Fibroblast of skin of scalp (primary cell): ENCODE measurements around the gene KDM4C.

Experiments
- DNase-seq: peaks from one replicate; pipeline ENCODE4 v3.0.0-alpha.2; 2013

The KDM4C gene

GRCh38 chr9:7104625-7105024, 346.9 kb downstream of the KDM4C start:
- no peak for DNase-seq

- DNase-seq: no peak
Measured at GRCh38 chr9:7105095-7105494, 347.3 kb downstream of the KDM4C start.

DNA sequence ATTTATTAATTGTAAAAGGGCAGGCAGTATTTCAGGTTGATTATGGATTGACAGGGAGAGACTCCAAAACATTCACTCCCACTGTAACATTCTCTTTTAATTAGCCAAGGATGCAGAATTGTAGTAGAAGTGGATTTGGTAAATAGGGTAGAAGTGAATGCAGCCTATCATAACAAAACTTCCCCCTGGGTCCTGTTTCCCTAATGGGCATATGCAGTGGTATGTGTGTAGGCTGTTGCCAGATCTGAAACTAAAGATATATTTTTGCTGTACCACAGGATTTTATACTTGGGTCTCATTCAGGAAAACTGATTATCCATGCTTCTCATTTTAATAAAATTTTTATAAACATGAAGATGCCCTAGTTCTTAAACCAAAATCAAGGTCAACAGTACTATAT, 351.2 kb downstream of the KDM4C start:
- DNase-seq: no peak

DNA sequence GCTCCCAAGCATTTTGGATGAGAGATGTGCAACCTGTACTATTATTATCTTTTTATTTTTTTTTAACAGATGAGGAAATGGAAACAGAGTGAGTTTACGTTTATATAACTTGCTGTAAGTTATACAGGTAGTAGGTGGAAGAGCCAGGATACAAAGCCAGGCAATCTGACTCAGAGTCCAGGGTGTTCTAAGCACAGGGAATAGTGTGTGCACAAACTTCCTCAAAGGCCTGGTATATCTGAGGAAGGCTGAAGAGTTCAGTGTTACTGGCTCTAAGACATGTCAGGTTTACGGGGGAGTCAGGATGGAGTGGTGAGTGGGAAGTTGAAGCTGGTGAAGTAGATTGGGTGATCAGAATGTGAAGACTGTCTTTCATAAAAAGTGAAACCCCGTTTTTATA, 353.6 kb downstream of the KDM4C start:
- no peak for DNase-seq

DNA sequence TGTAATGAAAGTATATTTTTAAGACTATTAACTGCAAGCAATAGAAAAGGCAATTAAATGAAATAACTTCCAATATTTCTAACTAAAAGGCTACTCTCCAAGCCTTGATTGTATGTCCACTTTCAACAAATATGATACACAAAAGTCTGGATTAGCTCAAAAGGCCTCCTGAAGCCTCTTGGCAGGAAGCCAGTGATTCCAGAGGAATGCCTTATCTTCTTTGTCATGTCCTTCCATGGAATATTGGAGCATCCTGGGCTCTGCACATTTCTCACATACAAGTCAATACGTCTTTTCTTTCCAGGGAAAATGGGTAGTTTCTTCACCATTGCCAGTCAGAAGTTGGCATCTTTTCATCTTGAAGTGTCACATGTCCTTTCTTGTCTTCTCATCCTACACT, 357.8 kb downstream of the KDM4C start:
- DNase-seq: peak; percentile 26

- peak; percentile 55 for DNase-seq
Measured at GRCh38 chr9:7117676-7118561, 360.1 kb downstream of the KDM4C start.

- no peak for DNase-seq
Measured at GRCh38 chr9:7118633-7119032, 360.9 kb downstream of the KDM4C start.

DNA sequence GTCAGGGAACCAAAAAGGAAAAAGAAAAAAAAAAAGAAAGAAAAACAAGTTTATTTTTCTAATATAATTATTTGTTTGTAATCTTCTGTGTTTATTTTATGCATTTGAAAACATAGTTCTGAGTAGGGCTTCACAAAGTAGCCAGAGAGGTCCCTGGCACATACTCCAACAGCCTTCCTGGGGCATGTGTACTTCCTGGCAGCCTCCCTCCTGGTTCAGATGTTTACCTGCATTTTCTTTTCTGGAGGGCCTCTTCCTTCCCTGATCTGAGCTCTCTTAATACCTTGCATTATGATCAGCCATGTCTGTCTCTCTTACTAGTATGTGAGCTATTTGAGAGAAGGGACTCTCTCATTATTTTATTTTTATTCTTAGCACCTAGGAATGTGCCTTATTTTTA, 361.8 kb downstream of the KDM4C start:
- no peak for DNase-seq

- DNase-seq: no peak
Measured at GRCh38 chr9:7121055-7121454, 363.3 kb downstream of the KDM4C start.

DNA sequence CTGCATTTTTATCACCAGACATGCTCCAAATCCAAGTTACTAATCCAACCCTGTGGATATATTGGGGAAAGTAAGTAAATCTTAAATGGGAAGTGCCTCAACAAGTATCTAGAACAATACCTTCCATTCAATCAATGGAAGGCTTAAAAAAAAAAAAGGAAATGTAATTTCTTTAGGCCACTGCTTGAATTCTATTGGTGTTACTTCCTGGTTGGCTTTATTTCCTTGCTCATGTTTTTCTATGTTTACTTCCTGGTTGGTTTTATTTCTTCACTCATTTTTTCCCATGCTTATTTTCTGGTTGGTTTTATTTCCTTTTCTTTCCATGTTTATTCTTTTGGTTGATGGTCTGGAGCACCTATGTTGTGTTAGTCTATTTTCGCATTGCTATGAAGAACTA, 363.9 kb downstream of the KDM4C start:
- no peak for DNase-seq

DNA sequence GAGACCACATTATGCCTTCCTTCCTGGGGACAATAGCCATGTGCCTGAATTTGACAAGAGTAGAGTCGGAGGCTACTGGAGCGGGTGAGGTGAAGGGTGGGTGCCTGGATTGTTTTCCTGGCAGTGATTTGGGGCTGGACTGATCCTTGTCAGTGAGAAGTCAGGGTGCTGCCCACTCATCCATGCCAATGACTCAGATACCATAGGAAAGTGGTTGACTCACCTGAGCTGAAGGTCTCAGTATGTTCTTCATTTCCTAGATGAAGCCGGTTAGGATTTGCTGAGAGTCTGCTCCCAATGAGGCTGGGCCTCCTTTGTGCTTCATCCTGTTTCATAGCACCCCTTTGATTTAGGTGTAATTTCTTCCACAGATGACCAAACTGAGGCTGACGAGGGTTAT, 366.0 kb downstream of the KDM4C start:
- no peak for DNase-seq

- no peak for DNase-seq
Measured at GRCh38 chr9:7125231-7125630, 367.5 kb downstream of the KDM4C start.

DNA sequence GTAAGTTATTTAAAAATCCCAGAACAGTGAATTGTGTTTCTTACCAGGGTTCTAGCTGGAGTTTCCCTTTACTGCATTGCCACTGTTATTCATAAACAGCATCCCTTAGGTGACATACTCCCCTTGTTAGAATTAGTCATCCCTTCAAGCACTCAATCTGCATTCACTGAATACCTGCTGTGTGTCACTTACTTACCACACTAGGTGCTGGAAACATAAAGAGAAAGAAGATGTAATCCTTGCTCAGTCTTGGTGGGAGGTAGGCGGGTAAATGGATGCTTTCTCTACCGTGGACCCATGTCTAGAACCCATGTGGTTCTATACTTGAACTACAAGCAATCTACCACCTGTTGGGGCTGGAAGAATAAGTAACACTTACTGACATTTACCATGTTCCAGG, 371.6 kb downstream of the KDM4C start:
- DNase-seq: no peak

DNA sequence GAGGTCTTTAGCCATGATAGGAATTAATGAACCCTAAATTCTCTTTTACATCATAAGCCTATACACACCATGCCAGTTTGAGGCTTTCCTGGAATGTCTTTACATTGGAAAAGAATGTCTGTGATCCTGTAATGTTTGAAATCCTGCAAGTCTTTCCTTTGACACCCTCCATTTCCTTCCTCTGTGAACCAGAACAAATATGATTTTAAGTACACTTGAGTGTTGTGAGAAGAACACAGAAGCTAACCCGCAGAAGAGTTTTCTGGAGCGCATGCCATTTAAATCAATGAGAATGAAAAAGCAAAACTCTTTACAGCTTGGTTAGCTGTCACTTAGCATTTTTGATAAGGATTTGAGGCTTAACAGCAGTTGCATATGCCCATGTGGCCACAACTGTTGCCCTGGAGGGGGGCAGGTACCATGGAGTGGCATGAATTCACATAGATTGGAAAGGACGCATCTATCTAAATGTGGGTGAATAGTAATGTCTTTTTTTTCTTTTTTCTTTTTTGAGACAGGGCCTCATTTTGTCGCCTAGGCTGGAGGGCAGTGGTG, 372.6 kb downstream of the KDM4C start:
- DNase-seq: no peak

GRCh38 chr9:7132605-7133004, 374.8 kb downstream of the KDM4C start:
- DNase-seq: no peak

- DNase-seq: no peak
Measured at GRCh38 chr9:7135735-7136134, 378.0 kb downstream of the KDM4C start.

DNA sequence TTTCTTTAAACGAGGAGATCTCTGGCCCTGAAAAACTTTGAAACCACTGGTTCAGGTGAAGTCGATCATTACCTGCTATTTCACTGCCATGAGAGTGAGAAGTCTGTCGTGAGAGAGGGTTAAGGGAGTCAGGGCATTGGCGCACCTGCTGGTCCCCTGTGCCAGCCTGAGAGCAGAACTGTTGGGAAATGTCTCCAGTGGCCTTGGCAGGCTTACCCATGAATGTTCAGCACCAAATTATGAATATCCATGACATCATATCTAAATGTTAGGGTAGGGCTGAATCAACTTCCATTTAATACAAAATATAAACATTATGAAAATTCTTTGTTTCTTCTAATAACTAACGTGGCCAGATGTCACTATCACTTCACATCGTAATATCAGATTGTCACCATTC, 379.3 kb downstream of the KDM4C start:
- no peak for DNase-seq

DNA sequence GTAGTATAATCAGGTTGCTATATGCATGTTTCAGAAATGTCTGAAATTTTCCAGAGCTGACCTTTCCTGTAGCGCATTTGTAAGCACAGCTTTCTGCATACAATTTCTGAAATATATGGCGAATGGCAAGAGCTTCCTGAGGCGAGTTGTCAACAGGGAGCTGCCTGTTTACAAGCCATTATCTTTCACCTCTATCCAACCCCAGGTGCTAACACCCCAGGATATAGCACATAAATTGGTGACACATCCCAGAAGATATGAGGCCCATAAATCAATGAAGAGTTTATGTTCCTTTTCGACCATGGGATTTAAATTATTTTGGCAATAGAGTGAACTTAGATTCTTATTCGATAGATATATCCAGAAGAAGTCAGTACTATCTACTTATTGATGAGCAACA, 379.8 kb downstream of the KDM4C start:
- DNase-seq: no peak

- no peak for DNase-seq
Measured at GRCh38 chr9:7139886-7140285, 382.1 kb downstream of the KDM4C start.

- DNase-seq: no peak
Measured at GRCh38 chr9:7140401-7140800, 382.6 kb downstream of the KDM4C start.

DNA sequence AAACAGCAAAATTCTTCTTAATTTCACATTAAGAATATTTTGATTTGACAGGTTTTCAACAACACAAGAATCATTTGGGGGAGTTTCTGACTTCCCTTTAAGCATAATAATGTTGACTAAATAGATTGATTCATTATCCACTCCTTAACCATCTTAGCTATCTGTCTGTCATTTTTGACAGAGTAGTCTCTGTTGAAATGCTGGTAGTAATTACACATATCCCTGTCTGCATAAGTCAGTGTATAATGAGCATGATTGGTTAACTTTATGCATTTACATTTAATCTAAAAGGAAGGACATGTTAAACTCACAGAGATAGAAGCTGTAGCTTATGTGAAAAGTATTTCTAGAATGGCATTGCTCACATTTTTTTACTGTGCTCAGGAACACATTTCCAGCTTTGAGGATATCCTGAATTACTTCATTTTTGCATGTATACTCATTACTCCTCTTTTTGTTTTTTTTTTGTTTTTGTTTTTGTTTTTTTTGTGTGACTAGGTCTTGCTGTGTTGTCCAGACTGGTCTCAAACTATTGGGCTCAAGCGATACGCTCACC, 385.9 kb downstream of the KDM4C start:
- no peak for DNase-seq

GRCh38 chr9:7144265-7145046, 386.7 kb downstream of the KDM4C start:
- DNase-seq: no peak

DNA sequence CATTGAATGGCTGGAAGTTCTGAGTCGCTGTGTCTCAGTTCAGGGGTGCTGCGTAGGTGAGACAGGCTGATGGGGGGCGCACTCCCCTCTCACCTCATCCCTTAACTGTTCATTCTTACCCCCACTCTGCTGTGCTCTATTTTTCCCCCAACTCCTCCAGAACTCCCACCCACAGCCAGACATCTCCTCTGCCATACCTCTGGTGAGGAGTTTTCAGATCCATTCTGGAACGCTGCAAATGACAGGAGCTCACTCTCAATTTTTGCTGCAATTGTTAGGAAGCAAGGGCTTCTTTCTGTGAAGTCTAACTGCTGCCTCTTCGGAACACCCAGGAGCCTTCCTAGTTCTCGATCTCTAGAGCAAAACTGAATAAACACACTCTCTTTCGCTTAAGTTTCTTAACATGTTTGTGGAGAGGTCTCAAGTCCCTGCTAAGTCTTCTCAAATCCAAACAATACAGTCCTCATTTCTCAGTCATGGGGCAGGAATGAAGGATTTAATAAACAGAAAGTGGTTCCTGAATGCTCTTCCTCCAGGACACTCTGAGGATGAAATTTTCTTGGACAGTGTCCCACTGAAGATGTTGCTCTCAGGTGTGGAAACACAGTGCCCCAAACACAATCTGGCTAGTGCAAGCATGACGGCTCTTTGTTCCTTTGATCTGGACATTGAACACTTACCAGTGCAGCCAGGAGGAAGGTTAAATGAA, 387.7 kb downstream of the KDM4C start:
- DNase-seq: no peak
